Camera-type eye (tissue), 1 donor: Measurements from ENCODE around the gene SGCG. TPM values are rescaled to one million over a fixed set of nuclear protein-coding genes. Genes with fewer than 3 reads are reported as not detected.

Experiments used
- total RNA-seq: library from RNA; depleted of rRNA; stranded (reverse); fragments of >200 nt; gene quantifications from one replicate; pipeline ENCODE4 v1.2.3, GENCODE V29; 2014

SGCG gene
- 17.3 TPM for total RNA-seq

GRCh38 chr13:23180711-23181110, at the start of gene SGCG:
Gene SGCG, plus strand, starts transcription at chr13:23180979. Its CDS starts 22,716 bp downstream, at chr13:23203695.

